GM12872 (cell line): ENCODE data around the gene KIF3C.

Source experiments
- TF ChIP-seq, protein P1 (sequence below): IDR thresholded peaks from 3 replicates; pipeline ENCODE4 v1.5.1; 2011; ENCODE audit warnings: low read depth, mild to moderate bottlenecking, low read length, moderate library complexity; ENCODE audit not compliant: insufficient read depth

KIF3C gene

DNA sequence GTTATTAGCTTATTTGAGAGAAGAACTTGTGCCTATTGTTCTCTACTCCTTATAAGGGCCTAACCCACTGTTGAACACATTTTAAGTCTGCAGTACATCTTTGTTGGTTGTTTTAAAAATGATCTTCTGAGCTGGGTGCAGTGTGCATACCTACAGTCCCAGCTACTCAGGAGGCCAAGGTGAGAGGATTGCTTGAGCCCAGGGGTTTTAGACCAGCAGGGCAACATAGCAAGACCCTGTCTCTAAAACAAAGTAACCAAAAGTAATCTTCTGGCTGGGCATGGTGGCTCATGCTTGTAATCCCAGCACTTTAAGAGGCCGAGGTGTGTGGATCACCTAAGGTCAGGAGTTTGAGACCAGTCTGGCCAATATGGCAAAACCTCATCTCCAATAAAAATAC, 25.8 kb upstream of the KIF3C start:
- TF ChIP-seq, protein P1, sequence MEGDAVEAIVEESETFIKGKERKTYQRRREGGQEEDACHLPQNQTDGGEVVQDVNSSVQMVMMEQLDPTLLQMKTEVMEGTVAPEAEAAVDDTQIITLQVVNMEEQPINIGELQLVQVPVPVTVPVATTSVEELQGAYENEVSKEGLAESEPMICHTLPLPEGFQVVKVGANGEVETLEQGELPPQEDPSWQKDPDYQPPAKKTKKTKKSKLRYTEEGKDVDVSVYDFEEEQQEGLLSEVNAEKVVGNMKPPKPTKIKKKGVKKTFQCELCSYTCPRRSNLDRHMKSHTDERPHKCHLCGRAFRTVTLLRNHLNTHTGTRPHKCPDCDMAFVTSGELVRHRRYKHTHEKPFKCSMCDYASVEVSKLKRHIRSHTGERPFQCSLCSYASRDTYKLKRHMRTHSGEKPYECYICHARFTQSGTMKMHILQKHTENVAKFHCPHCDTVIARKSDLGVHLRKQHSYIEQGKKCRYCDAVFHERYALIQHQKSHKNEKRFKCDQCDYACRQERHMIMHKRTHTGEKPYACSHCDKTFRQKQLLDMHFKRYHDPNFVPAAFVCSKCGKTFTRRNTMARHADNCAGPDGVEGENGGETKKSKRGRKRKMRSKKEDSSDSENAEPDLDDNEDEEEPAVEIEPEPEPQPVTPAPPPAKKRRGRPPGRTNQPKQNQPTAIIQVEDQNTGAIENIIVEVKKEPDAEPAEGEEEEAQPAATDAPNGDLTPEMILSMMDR: no peak

DNA sequence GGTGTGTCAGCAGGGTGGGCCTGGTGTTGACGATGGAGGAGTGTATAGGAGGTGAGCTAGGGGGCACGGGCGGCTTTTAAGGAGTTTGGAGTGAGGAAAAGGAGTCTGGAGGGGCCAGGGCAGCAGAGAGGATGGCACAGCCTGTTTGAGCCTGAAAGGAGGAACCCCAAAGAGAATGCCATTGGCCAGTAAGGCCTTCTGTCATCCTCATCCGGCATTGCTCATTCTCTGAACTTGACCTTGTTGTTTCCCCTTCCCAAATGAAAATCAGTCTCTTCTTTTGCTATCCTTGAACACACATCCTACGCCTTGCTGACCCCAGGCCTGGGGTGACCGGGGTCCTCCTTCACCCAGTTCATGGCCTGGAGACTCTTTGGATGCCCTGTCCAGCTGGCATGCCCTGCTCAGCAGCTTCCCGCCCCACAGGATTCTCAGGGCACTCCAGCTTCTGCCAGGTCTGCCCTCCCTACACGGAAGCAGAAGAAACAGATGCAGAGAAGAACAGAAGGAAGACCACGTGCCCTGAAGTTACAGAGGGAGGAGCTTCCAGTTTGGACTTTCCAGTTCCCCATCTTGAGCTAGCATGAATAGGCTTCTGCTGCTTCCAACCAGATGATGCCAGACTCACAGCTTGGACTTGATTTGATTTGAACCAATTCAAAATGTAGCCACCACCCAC, 20.5 kb upstream of the KIF3C start:
- TF ChIP-seq, protein P1: no peak

DNA sequence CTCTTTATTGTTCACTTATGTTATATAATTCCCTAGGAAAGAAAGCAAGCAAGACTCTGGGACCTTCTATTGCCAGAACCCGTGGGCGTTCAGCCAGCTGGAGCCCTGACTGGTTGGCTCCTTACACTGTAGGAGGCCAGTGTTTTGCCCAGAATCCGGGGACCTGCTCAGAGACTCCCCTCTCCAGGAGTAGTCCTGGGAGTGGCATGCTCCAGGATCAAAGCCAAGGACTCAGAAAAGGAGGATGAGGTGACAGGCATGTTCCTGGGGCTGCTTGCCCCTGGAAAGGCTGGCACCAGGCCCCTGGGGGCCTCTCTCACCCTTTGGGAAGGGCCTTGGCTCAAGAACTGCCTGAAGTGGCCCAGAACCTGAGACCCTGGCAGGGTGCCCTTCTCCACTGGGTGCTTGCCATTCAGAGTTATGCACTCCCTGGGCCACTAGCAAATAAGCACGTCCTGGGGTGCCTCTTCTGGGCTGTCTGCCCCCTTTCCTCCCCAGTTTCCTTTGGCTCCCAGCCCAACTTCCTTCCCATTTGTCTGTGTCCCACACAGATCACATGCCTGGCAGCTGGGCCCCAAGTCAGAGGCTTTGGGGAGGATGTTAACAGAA, 19.6 kb upstream of the KIF3C start:
- TF ChIP-seq, protein P1: no peak

DNA sequence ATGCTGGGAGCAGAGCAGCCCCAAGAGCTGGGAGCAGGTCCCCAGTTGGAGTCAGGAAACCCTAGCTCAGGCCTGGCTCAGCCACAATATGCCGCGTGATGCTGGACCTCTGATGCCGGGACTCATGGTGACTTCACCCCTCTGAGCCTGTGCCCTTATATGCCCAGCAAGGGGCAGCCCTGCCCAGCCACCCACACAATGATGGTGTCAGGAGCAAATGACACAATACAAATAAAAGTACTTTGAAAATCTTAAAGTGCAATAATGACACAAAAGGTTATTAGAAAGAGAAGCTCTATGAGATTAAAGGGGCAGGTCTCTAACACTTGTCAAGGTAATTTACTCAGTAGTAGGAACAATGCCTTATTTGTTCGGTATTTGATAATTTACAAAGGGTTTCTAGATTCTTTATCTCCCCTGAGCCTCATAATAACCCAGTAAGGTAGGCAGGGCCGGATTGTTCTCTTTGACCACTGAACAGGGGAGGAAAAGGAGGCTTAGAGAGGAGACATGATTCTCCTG, 18.3 kb upstream of the KIF3C start:
- TF ChIP-seq, protein P1: no peak

DNA sequence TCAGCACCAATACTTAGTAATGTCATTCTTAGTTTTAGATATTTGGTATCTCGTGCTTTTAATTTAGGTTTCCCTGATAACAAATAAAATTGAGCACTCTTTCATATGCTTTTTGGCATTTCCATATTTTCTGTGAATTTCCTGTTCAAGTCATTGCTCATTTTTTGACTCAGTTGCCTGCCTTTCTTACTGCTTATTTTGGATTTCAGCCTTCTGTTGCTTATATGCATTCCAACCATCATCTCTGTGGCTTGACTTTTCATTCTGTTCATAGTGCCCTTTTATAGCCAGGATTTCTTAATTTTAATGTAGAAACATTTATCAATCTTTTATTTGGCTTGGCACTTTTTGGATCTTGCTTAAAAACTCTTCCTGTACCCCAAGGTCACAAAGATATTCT, 14.5 kb upstream of the KIF3C start:
- TF ChIP-seq, protein P1: no peak

DNA sequence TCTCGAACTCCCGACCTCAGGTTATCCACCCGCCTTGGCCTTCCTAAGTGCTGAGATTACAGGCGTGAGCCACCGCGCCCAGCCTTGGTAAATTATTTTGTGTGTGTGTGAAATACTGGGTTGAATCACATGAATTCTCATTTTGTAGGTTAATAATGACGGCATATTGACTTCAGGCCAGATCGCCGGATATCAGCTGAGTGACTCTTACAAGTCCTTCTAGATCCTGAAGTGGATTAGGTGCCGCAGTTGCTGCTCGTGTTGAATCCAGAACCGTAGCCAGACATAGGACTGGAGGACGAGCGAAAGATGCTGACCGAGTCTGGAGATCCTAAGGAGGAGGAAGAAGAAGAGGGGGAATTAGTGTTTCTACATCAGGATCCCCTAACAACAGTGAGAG, 12.2 kb upstream of the KIF3C start:
- TF ChIP-seq, protein P1: no peak

DNA sequence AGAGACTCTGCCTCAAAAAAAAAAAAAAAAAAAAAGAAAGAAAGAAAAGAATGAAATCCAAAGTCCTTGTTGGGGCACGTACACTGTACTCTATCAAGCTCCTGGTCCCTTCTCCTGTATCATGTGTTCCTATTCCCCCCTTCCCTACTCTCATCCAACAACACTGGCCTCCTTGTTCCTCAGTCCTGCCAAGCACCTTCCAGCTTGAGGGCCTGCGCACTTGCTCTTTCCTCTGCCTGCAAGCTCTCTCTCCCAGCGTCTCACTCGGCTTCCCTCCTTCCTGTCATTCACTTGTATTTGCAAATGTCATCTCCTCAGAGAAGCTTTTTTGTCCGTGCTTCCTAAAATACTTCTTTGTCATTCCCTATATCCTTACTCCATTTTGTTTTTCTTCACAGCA, 10.8 kb upstream of the KIF3C start:
- TF ChIP-seq, protein P1: no peak
